H1 (cell line): ENCODE data around the gene FAM163A. TPM values are rescaled to one million over a fixed set of nuclear protein-coding genes. Genes with fewer than 3 reads are reported as not detected.

Experiments
- CTCF ChIA-PET: fragments of 300-600 bp; sonication (Branson Sonifier 250); formaldehyde crosslinking; loops from one replicate; lab custom pipeline; 2021; ENCODE audit not compliant: partially characterized antibody; lab: Charles Lee
- POLR2A ChIA-PET: fragments of 300-600 bp; sonication (Branson Sonifier 250); formaldehyde crosslinking; loops from one replicate; lab custom pipeline; 2021; ENCODE audit warnings: inconsistent platforms; ENCODE audit not compliant: partially characterized antibody; lab: Charles Lee
- DNase-seq, 2 experiments: peaks; one replicate each; pipeline versions ENCODE4 v3.0.0 to v3.0.0-alpha.2; 2010 to 2022; ENCODE audit warnings: low spot score in 2 of 2, low read depth in 1 of 2, mixed read lengths in 1 of 2
- FAIRE-seq: peaks from 2 replicates; lab custom pipeline; 2011; peaks lifted over from hg19 to GRCh38; lab: Jason Lieb, UNC
- H2AFZ ChIP-seq: 2 replicates; pipeline ENCODE4 v1.8.1; 2012; ENCODE audit warnings: low read length, inconsistent platforms
- H2AK5ac ChIP-seq: 2 replicates; pipeline ENCODE4 v1.6.1; 2013; ENCODE audit warnings: low read depth, low read length
- H2BK120ac ChIP-seq: replicated peaks from 2 replicates; pipeline ENCODE3; 2013; ENCODE audit warnings: low read depth, low read length, inconsistent platforms
- H2BK12ac ChIP-seq: 2 replicates; pipeline ENCODE4 v1.6.1; 2013; ENCODE audit warnings: low read depth, low read length
- H2BK15ac ChIP-seq: 2 replicates; pipeline ENCODE4 v1.6.1; 2013; ENCODE audit warnings: low read length
- H2BK20ac ChIP-seq: 2 replicates; pipeline ENCODE4 v1.6.1; 2013; ENCODE audit warnings: low read length
- H2BK5ac ChIP-seq: 2 replicates; pipeline ENCODE4 v1.6.1; 2013; ENCODE audit warnings: low read depth, low read length
- H3K14ac ChIP-seq: 2 replicates; pipeline ENCODE4 v1.6.1; 2013; ENCODE audit warnings: inconsistent platforms; ENCODE audit not compliant: insufficient read length
- H3K18ac ChIP-seq: 2 replicates; pipeline ENCODE4 v1.6.1; 2013; ENCODE audit warnings: low read length; ENCODE audit errors: extremely low read depth
- H3K23ac ChIP-seq: 2 replicates; pipeline ENCODE4 v1.6.1; 2013; ENCODE audit warnings: inconsistent platforms; ENCODE audit not compliant: insufficient read length
- H3K23me2 ChIP-seq: 2 replicates; pipeline ENCODE4 v1.6.1; 2013; ENCODE audit warnings: low read depth, low read length
- H3K27ac ChIP-seq: 2 replicates; pipeline ENCODE4 v1.6.1; 2011; ENCODE audit warnings: low read depth, low read length, inconsistent platforms
- H3K27me3 ChIP-seq, 4 experiments: replicated peaks in 1 of 4; 1 replicate in 1 of 4; 2 replicates in 3 of 4; pipeline versions ENCODE4 v1.6.1 to v1.8.1; 2011 to 2013; ENCODE audit warnings: low read length in 3 of 4, mild to moderate bottlenecking in 3 of 4, inconsistent platforms in 2 of 4, mixed read lengths in 2 of 4, moderate library complexity in 1 of 4; ENCODE audit not compliant: control insufficient read depth in 3 of 4, insufficient read depth in 3 of 4; ENCODE audit errors: extremely low read depth in 1 of 4
- H3K36me3 ChIP-seq, 4 experiments: 2 replicates each; pipeline versions ENCODE4 v1.6.1 to v1.8.1; 2011 to 2013; ENCODE audit warnings: mild to moderate bottlenecking in 4 of 4, low read length in 3 of 4, moderate library complexity in 2 of 4, control low read depth in 1 of 4, inconsistent platforms in 1 of 4; ENCODE audit not compliant: insufficient read depth in 4 of 4, control insufficient read depth in 2 of 4
- H3K4ac ChIP-seq: replicated peaks from 2 replicates; pipeline ENCODE3; 2013; ENCODE audit warnings: low read length, low read depth, mixed read lengths, inconsistent platforms; ENCODE audit not compliant: insufficient read length
- H3K4me1 ChIP-seq, 4 experiments: replicated peaks in 1 of 4; 1 replicate in 1 of 4; 2 replicates in 3 of 4; pipeline versions ENCODE4 v1.6.1 to v1.8.1; 2011 to 2013; ENCODE audit warnings: low read length in 3 of 4, inconsistent platforms in 2 of 4, mixed read lengths in 1 of 4; ENCODE audit not compliant: insufficient read depth in 4 of 4, control insufficient read depth in 3 of 4
- H3K4me2 ChIP-seq, 2 experiments: 2 replicates each; pipeline versions ENCODE4 v1.6.1 to v1.8.1; 2011 to 2013; ENCODE audit warnings: low read depth in 2 of 2, low read length in 2 of 2, control low read depth in 1 of 2, inconsistent platforms in 1 of 2, mild to moderate bottlenecking in 1 of 2; ENCODE audit not compliant: insufficient read depth in 1 of 2
- H3K4me3 ChIP-seq, 4 experiments: fragments of 200-600, 300-600 bp in 1 of 4; sonication (generic), shearing (Covaris generic), sonication (Bioruptor Twin) in 1 of 4; 2 replicates each; pipeline versions ENCODE4 v1.5.1 to v1.8.1; 2011 to 2016; ENCODE audit warnings: low read length in 4 of 4, low read depth in 3 of 4, control low read depth in 2 of 4, inconsistent platforms in 2 of 4, mild to moderate bottlenecking in 2 of 4, mixed read lengths in 1 of 4, moderate library complexity in 1 of 4; ENCODE audit not compliant: insufficient read depth in 2 of 4; ENCODE audit errors: extremely low read depth in 1 of 4
- H3K56ac ChIP-seq: replicated peaks from 2 replicates; pipeline ENCODE3; 2013; ENCODE audit warnings: low read depth, mild to moderate bottlenecking, mixed read lengths, low read length, inconsistent platforms; ENCODE audit not compliant: insufficient read length
- H3K79me1 ChIP-seq: 2 replicates; pipeline ENCODE4 v1.6.1; 2013; ENCODE audit warnings: low read depth, low read length, control low read depth
- H3K79me2 ChIP-seq, 2 experiments: 2 replicates each; pipeline versions ENCODE4 v1.6.1 to v1.8.1; 2012 to 2013; ENCODE audit warnings: low read length in 2 of 2, mild to moderate bottlenecking in 2 of 2, inconsistent platforms in 1 of 2; ENCODE audit not compliant: insufficient read depth in 2 of 2, control insufficient read depth in 1 of 2
- H3K9ac ChIP-seq, 4 experiments: replicated peaks in 1 of 4; 1 replicate in 1 of 4; 2 replicates in 3 of 4; pipeline versions ENCODE4 v1.6.1 to v1.8.1; 2011 to 2013; ENCODE audit warnings: low read depth in 3 of 4, low read length in 3 of 4, control low read depth in 2 of 4, mild to moderate bottlenecking in 2 of 4, moderate library complexity in 2 of 4, inconsistent platforms in 1 of 4; ENCODE audit errors: extremely low read depth in 1 of 4
- H3K9me3 ChIP-seq, 2 experiments: 2 replicates each; pipeline versions ENCODE4 v1.6.1 to v1.8.1; 2012 to 2013; ENCODE audit warnings: mild to moderate bottlenecking in 2 of 2, moderate library complexity in 2 of 2, control low read depth in 1 of 2, inconsistent platforms in 1 of 2, low read depth in 1 of 2, low read length in 1 of 2, mixed read lengths in 1 of 2; ENCODE audit not compliant: insufficient read depth in 2 of 2
- H4K20me1 ChIP-seq, 2 experiments: replicated peaks in 1 of 2; 2 replicates each; pipeline versions ENCODE3 to v1.8.1; 2011 to 2013; ENCODE audit warnings: inconsistent platforms in 2 of 2, low read length in 2 of 2, mild to moderate bottlenecking in 1 of 2; ENCODE audit not compliant: insufficient read depth in 2 of 2, control insufficient read depth in 1 of 2
- H4K5ac ChIP-seq: 2 replicates; pipeline ENCODE4 v1.6.1; 2013; ENCODE audit warnings: low read length, low read depth, mixed read lengths, inconsistent platforms; ENCODE audit not compliant: insufficient read length
- H4K8ac ChIP-seq: 2 replicates; pipeline ENCODE4 v1.8.0; 2013; ENCODE audit warnings: mild to moderate bottlenecking, moderate library complexity, low read length, inconsistent platforms; ENCODE audit not compliant: insufficient read depth; ENCODE audit errors: extremely low read depth
- H4K91ac ChIP-seq: replicated peaks from 2 replicates; pipeline ENCODE3; 2013; ENCODE audit warnings: low read length, mixed read lengths, inconsistent platforms; ENCODE audit not compliant: insufficient read length
- BACH1 ChIP-seq: IDR thresholded peaks from 2 replicates; pipeline ENCODE4 v1.6.1; 2012; ENCODE audit warnings: low read length, improper control_type of control experiment
- HDAC6 ChIP-seq: IDR thresholded peaks from one replicate; pipeline ENCODE4 v1.7.1; 2012; ENCODE audit warnings: low read depth, mild to moderate bottlenecking, inconsistent platforms, low read length, moderate library complexity
- JUN ChIP-seq: IDR thresholded peaks from 2 replicates; pipeline ENCODE4 v1.6.1; 2011; ENCODE audit warnings: low read depth, mild to moderate bottlenecking, improper control_type of control experiment, low read length
- KDM1A ChIP-seq: fragments of 200-600, 300-600 bp; sonication (generic); IDR thresholded peaks from 2 replicates; pipeline ENCODE4 v1.7.1; 2016; ENCODE audit warnings: mild to moderate bottlenecking, low read length, borderline replicate concordance
- MAFK ChIP-seq: IDR thresholded peaks from 2 replicates; pipeline ENCODE4 v1.6.1; 2012; ENCODE audit warnings: low read depth, mild to moderate bottlenecking, improper control_type of control experiment, low read length
- POLR2AphosphoS5 ChIP-seq: IDR thresholded peaks from 2 replicates; pipeline ENCODE4 v1.6.1; 2011; ENCODE audit warnings: low read depth, low read length
- RNF2 ChIP-seq: fragments of 200-900, 300-1000 bp; sonication (generic); IDR thresholded peaks from 2 replicates; pipeline ENCODE4 v1.7.1; 2016; ENCODE audit warnings: borderline replicate concordance, low read depth, mild to moderate bottlenecking, antibody characterized with exemption, low read length; ENCODE audit not compliant: poor library complexity, severe bottlenecking; ENCODE audit errors: missing control alignments
- TAF7 ChIP-seq: optimal IDR thresholded peaks from 2 replicates; pipeline ENCODE3; 2011; ENCODE audit warnings: low read depth, mild to moderate bottlenecking, inconsistent platforms, low read length, moderate library complexity, borderline replicate concordance
- TBP ChIP-seq: IDR thresholded peaks from 2 replicates; pipeline ENCODE4 v1.6.1; 2011; ENCODE audit warnings: low read depth, low read length, improper control_type of control experiment
- TCF12 ChIP-seq: IDR thresholded peaks from 2 replicates; pipeline ENCODE4 v1.6.1; 2011; ENCODE audit warnings: low read depth, mild to moderate bottlenecking, low read length
- WGBS, 2 experiments: shearing (Covaris generic) in 1 of 2; methylation state at CpG; one replicate each; pipeline versions ENCODE4 v1.1.6 to v1.1.7; 2013 to 2015; ENCODE audit warnings: low lambda C conversion rate in 2 of 2, mixed read lengths in 2 of 2, inconsistent platforms in 1 of 2, low coverage in 1 of 2, missing lambda C conversion rate in 1 of 2; ENCODE audit not compliant: insufficient replicate concordance in 2 of 2, insufficient coverage in 1 of 2, insufficient read length in 1 of 2; ENCODE audit errors: extremely low coverage in 1 of 2, missing lambda C conversion rate in 1 of 2; 5-methylcytosine and 5-hydroxymethylcytosine counted together
- polyA plus RNA-seq, 7 experiments: library from polyadenylated mRNA; depleted of rRNA in 3 of 7; stranded (reverse) in 5 of 7; unstranded in 2 of 7; fragments of >200 nt in 5 of 7; fragments of 200-250 nt in 2 of 7; gene quantifications; 1 replicate in 5 of 7; 2 replicates in 1 of 7; 4 replicates in 1 of 7; pipeline versions ENCODE4 v1.2.1 to v1.2.3, GENCODE V29; 2011 to 2013; ENCODE audit warnings: missing spikeins in 2 of 7, mixed read lengths in 2 of 7
- total RNA-seq: library from RNA; stranded (reverse); fragmentation: NEBNext Ultra II Directional; extraction: Animal tissue kit (Norgen Biotek cat#: 25700); gene quantifications from 2 replicates; pipeline ENCODE4 v1.2.1, GENCODE V29; 2021

FAM163A gene
- total and polyA plus RNA-seq, 2 of the 8 experiments (the other 6 are each of a cell fraction or from before 2014, with no cell fraction given): 0.13 to 0.18 TPM

- Histone ChIP-seq H4K8ac (no peak overlapping the region), H2AK5ac (no peak overlapping the region), H3K79me1 (no peaks in the 10 kb centered on the region; the same call in 1 of the 2 replicates), H3K79me2 (no peaks in the 10 kb centered on the region), H4K5ac (no peak overlapping the region), H2BK120ac (no peak overlapping the region), H4K20me1 (peaks cover 0 to 1% of the 10 kb centered on the region in 2 experiments), H3K36me3 (peaks cover 2 to 36% (median 16%) of the 10 kb centered on the region in 4 experiments)
- TF ChIP-seq HDAC6 (no peak), MAFK (no peak), RNF2 (no peak), KDM1A (no peak), JUN (no peak), TCF12 (no peak), BACH1 (no peak), POLR2AphosphoS5 (no peak), TBP (no peak), TAF7 (no peak)
- TF ChIP-seq, all 59 proteins: peak for 0
- H3K4me3 ChIP-seq: no peak overlapping the region
- no peak overlapping the region for H2AFZ ChIP-seq
- H2BK5ac ChIP-seq: no peak overlapping the region
- no peak for DNase-seq
- no peak overlapping the region for H3K9ac ChIP-seq
- H2BK15ac ChIP-seq: no peak overlapping the region
- H3K27ac ChIP-seq: no peak overlapping the region
- no peak overlapping the region for H3K56ac ChIP-seq
- H3K9me3 ChIP-seq: no peaks in the 10 kb centered on the region
- ChIA-PET CTCF (no interaction called here), POLR2A (no interaction called here)
- no peak overlapping the region for H2BK20ac ChIP-seq
- no peaks in the 10 kb centered on the region for H3K4me1 ChIP-seq
- no peaks in the 10 kb centered on the region for H3K27me3 ChIP-seq
- no peak for FAIRE-seq
- H3K4me2 ChIP-seq: no peak overlapping the region
- H3K4ac ChIP-seq: no peak overlapping the region
- no peak overlapping the region for H3K18ac ChIP-seq
- no peaks in the 10 kb centered on the region for H3K23me2 ChIP-seq
- no peak overlapping the region for H3K14ac ChIP-seq
- H2BK12ac ChIP-seq: no peak overlapping the region
- H3K23ac ChIP-seq: no peak overlapping the region
- H4K91ac ChIP-seq: no peak overlapping the region
- 96% methylated on average over 3 of the region's 3 CpGs; no CpG with 5 or more reads in 1 of the 2 experiments for WGBS, 2 experiments
Observed at GRCh38 chr1:179860652-179861051, 117.6 kb downstream of the FAM163A start.
